Neuron (in vitro differentiated cells): ENCODE measurements around the gene RNF149.

Source experiments
- H2AFZ ChIP-seq: one replicate; pipeline ENCODE4 v1.6.1; 2013; ENCODE audit warnings: low read depth, mild to moderate bottlenecking, inconsistent platforms, low read length, moderate library complexity
- H3K27me3 ChIP-seq: one replicate; pipeline ENCODE4 v1.6.1; 2013; ENCODE audit warnings: low read length; ENCODE audit not compliant: insufficient read depth
- H3K36me3 ChIP-seq: one replicate; pipeline ENCODE4 v1.6.1; 2013; ENCODE audit warnings: low read length; ENCODE audit not compliant: insufficient read depth
- H3K4me1 ChIP-seq: one replicate; pipeline ENCODE4 v1.6.1; 2013; ENCODE audit warnings: low read length; ENCODE audit not compliant: insufficient read depth
- H3K4me3 ChIP-seq: 2 replicates; pipeline ENCODE4 v1.5.1; 2013; ENCODE audit warnings: mild to moderate bottlenecking, low read length, moderate library complexity
- H3K9me3 ChIP-seq: one replicate; pipeline ENCODE4 v1.6.1; 2013; ENCODE audit warnings: low read length

RNF149 gene

DNA sequence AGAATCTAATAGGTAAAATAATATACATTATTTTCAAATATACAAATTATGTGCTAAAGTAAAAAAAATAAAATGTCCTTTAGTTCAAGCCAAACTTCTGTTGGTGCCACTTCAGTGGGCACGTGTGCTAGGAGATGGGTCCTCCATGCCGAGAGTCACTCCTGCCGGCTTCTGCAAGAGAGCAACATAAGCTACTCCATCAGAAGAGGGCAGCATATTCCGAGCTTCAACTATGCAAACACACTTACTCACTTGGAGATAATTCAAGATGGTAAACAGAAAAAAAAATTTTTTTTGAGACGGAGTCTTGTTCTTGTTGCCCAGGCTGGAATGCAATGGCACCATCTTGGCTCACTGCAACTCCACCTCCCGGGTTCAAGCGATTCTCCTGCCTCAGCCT is 31.4 kb downstream of the RNF149 start:
- Histone ChIP-seq H3K4me3 (no peak overlapping the region), H3K4me1 (no peaks in the 10 kb centered on the region), H2AFZ (no peak overlapping the region), H3K27me3 (no peaks in the 10 kb centered on the region), H3K9me3 (no peaks in the 10 kb centered on the region), H3K36me3 (peaks cover 57% of the 10 kb centered on the region)

- Histone ChIP-seq H3K36me3 (peaks cover 56% of the 10 kb centered on the region), H3K9me3 (no peaks in the 10 kb centered on the region), H3K27me3 (no peaks in the 10 kb centered on the region), H3K4me3 (no peak overlapping the region), H2AFZ (no peak overlapping the region), H3K4me1 (no peaks in the 10 kb centered on the region)
Observed at GRCh38 chr2:101274142-101274541, 34.4 kb downstream of the RNF149 start.

DNA sequence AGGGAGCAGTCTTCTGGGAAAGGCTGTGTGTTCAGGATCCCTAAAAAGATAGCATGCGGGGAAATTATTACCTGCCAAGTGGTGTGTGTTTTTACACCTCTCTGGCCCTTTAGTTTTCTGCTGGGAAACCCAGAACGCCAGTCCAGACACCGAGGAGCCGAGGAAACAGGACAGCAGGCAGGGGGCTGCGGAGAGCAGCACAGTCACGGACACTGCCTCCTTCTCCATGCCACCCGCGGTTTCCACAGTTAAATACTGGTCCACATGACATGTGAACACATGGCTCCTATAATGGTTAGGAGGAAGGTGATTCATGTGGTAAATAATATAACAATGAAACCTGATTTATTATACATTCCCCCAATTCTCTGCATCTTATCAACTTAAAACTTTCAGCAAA is 35.4 kb downstream of the RNF149 start:
- Histone ChIP-seq H3K36me3 (peaks cover 57% of the 10 kb centered on the region), H3K4me1 (no peaks in the 10 kb centered on the region), H3K9me3 (no peaks in the 10 kb centered on the region)

GRCh38 chr2:101272045-101272784 is 36.3 kb downstream of the RNF149 start:
- no peaks in the 10 kb centered on the region for H3K4me1 ChIP-seq
- H3K9me3 ChIP-seq, result no peaks in the 10 kb centered on the region
- no peaks in the 10 kb centered on the region for H3K27me3 ChIP-seq
- H3K4me3 ChIP-seq, result no peak overlapping the region
- no peak overlapping the region for H2AFZ ChIP-seq
- peaks cover 62% of the 10 kb centered on the region for H3K36me3 ChIP-seq

More for the DNA sequence above, 35.4 kb downstream of the RNF149 start:
- no peaks in the 10 kb centered on the region for H3K27me3 ChIP-seq
- H2AFZ ChIP-seq, result no peak overlapping the region
- no peak overlapping the region for H3K4me3 ChIP-seq

DNA sequence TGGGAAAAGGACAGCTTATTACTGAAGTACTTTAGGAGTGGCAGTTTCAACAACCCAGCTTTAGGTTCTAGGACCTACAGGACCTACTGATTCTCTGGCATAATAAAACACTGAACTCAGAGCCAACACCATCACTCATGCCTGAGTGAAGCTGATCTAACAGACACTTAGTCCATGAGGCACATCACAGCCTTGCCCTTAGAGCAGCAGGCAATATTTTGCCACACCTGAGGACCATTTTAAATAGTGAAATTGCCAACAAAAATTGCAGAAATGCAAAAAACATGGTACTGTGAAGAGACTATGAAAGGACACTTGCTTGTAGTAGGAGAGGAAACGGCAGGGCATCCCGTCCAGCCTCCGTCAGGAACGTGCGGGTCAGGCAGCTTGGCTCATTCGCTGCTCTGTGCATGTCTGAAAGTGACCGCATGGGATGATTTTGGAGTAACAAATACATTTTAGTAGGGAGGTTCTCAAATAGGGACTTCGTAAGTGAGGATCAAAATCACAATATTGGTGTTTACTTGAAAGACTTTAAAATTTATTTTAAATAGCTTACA is 37.7 kb downstream of the RNF149 start:
- no peak overlapping the region for H2AFZ ChIP-seq
- no peaks in the 10 kb centered on the region for H3K27me3 ChIP-seq
- H3K9me3 ChIP-seq, result no peaks in the 10 kb centered on the region
- no peak overlapping the region for H3K4me3 ChIP-seq
- no peaks in the 10 kb centered on the region for H3K4me1 ChIP-seq
- peaks cover 69% of the 10 kb centered on the region for H3K36me3 ChIP-seq

GRCh38 chr2:101267671-101268656 is 40.5 kb downstream of the RNF149 start:
- Histone ChIP-seq H3K4me1 (no peaks in the 10 kb centered on the region), H3K27me3 (no peaks in the 10 kb centered on the region), H3K36me3 (peaks cover 82% of the 10 kb centered on the region), H2AFZ (no peak overlapping the region), H3K9me3 (no peaks in the 10 kb centered on the region), H3K4me3 (no peak overlapping the region)

GRCh38 chr2:101265893-101266499 is 42.5 kb downstream of the RNF149 start:
- Histone ChIP-seq H3K9me3 (no peaks in the 10 kb centered on the region), H3K36me3 (peaks cover 79% of the 10 kb centered on the region), H3K4me3 (no peak overlapping the region), H2AFZ (no peak overlapping the region), H3K27me3 (no peaks in the 10 kb centered on the region), H3K4me1 (no peaks in the 10 kb centered on the region)

DNA sequence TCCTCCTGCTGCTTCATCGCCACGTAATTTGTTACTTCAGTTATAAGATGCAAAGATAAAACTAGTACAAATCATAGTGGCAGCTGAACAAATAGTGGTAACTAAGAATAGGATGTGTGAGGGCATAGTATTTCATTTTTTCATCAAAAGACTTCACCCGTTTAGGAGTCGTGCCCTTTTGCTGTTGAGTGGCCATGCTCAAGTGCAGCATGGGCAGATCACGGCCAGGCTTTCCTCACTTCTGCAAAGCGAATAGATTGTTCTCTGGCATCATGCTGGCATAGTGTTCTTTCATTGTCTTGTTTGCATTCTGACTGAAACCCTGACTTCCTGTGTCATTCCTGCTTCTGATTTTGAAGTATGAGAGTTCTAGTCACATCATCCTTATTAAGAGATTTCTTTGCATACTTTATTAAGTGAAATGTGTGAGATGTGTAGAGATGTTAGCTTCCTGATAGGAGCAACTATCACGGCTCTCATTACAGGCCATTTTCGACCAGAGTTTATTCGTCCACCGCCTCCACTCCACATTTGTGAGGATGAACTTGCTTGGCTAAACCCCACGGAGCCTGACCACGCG is 44.1 kb downstream of the RNF149 start:
- H3K36me3 ChIP-seq, result peaks cover 77% of the 10 kb centered on the region

GRCh38 chr2:101263377-101263800 is 45.1 kb downstream of the RNF149 start:
- H3K4me1 ChIP-seq, result no peaks in the 10 kb centered on the region
- H3K9me3 ChIP-seq, result peaks cover 6% of the 10 kb centered on the region
- peaks cover 78% of the 10 kb centered on the region for H3K36me3 ChIP-seq
- H2AFZ ChIP-seq, result no peak overlapping the region
- H3K4me3 ChIP-seq, result no peak overlapping the region
- H3K27me3 ChIP-seq, result no peaks in the 10 kb centered on the region

More for the DNA sequence above, 44.1 kb downstream of the RNF149 start:
- Histone ChIP-seq H3K27me3 (no peaks in the 10 kb centered on the region), H3K4me3 (no peak overlapping the region), H3K4me1 (no peaks in the 10 kb centered on the region), H2AFZ (no peak overlapping the region), H3K9me3 (no peaks in the 10 kb centered on the region)

GRCh38 chr2:101262142-101262541 is 46.4 kb downstream of the RNF149 start:
- Histone ChIP-seq H2AFZ (no peak overlapping the region), H3K27me3 (no peaks in the 10 kb centered on the region), H3K36me3 (peaks cover 69% of the 10 kb centered on the region), H3K4me1 (no peaks in the 10 kb centered on the region), H3K4me3 (no peak overlapping the region), H3K9me3 (peaks cover 6% of the 10 kb centered on the region)

DNA sequence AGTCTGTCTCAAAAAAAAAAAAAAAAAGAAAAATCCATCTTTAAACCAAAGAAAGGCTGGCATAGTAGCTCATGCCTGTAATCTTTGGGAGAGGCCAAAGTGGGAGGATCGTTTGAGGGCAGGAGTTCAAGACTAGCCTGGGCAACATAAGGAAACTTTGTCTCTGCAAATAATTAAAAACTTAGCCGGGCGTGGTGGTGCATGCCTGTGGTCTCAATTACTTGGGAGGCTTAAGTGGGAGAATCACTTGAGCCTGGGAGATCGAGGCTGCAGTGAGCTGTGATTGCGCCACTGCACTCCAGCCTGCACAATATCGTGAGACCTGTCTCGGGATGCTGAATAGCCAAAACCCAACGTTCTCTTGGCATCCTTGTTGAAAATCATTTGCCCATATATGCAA is 49.7 kb downstream of the RNF149 start:
- H3K36me3 ChIP-seq, result peaks cover 46% of the 10 kb centered on the region

GRCh38 chr2:101256316-101256715 is 52.2 kb downstream of the RNF149 start:
- Histone ChIP-seq H3K27me3 (no peaks in the 10 kb centered on the region), H3K4me3 (no peak overlapping the region), H3K4me1 (peaks cover 16% of the 10 kb centered on the region), H2AFZ (no peak overlapping the region), H3K36me3 (peaks cover 31% of the 10 kb centered on the region), H3K9me3 (peaks cover 6% of the 10 kb centered on the region)

More for the DNA sequence above, 49.7 kb downstream of the RNF149 start:
- H3K4me3 ChIP-seq, result no peak overlapping the region
- no peaks in the 10 kb centered on the region for H3K27me3 ChIP-seq
- H2AFZ ChIP-seq, result no peak overlapping the region
- H3K4me1 ChIP-seq, result peaks cover 9% of the 10 kb centered on the region
- H3K9me3 ChIP-seq, result peaks cover 6% of the 10 kb centered on the region
